Measurements from ENCODE around the gene RAP1GAP. TPM values are rescaled to one million over a fixed set of nuclear protein-coding genes. Genes with fewer than 3 reads are reported as not detected.

RAP1GAP gene
- total and polyA plus RNA-seq, 2 of the 13 experiments (the other 11 are each of a cell fraction or from before 2014, with no cell fraction given), result 11.9 to 37.5 TPM

- Histone ChIP-seq H3K4me1 (ENCODE audit: insufficient read depth, low read length) (peaks cover 29% of the 10 kb centered on the region), H3K79me2 (ENCODE audit: insufficient read depth, low read length) (no peaks in the 10 kb centered on the region), H3K27me3 (ENCODE audit: control insufficient read depth in 1 of 2, insufficient read depth in 2 of 2, low read length in 2 of 2) (no peaks in the 10 kb centered on the region), H3K4me2 (ENCODE audit: low read depth, low read length) (peak overlapping the region; percentile 82), H4K20me1 (ENCODE audit: insufficient read depth, low read length) (peaks cover 51% of the 10 kb centered on the region), H3K9me3 (ENCODE audit: low read length) (no peaks in the 10 kb centered on the region), H3K4me3 (replicated peaks in 1 of 3; ENCODE audit: insufficient read depth in 1 of 3, low read depth in 2 of 3, low read length in 3 of 3) (peak overlapping the region; percentile 21 to 58 (median 35); a peak in 5 of 6 replicates), H2AFZ (ENCODE audit: low read length) (no peak overlapping the region), H3K27ac (ENCODE audit: extremely low read length, insufficient read depth, low read length) (no peak overlapping the region), H3K36me3 (replicated peaks in 1 of 2; ENCODE audit: control insufficient read depth in 1 of 2, insufficient read depth in 2 of 2, low read length in 2 of 2) (peaks cover 3 to 17% of the 10 kb centered on the region in 2 experiments; a peak in 4 of 5 replicates), H3K9ac (ENCODE audit: insufficient read depth, low read depth, low read length) (no peak overlapping the region)
- no peak for FAIRE-seq
- no peak for DNase-seq (ENCODE audit: low spot score)
- CTCF ChIA-PET (ENCODE audit: low intra/inter-chr PET ratio, low total read pairs), result no interaction called here
- WGBS (ENCODE audit: low lambda C conversion rate), result 23% methylated on average over 5 of the region's 80 CpGs
- POLR2A ChIA-PET, result interaction anchor here (1.4 kb wide), 1 partner anchor 18 kb away, joined by 3 read pairs; the partner anchor contains the start of gene RAP1GAP
- BruUV-seq (replicated peaks), result no TSS peak
- ATAC-seq, result peak; percentile 55
- in situ Hi-C loops (cut with HindIII; ENCODE audit: extremely low pct_ligation_motif_present, low pct_unique_long_range_greater_than_20kb) (no loop called here), intact Hi-C loops (cut with micrococcal nuclease; ENCODE audit: unreplicated experiment) (no loop called here)
- TF ChIP-seq HNRNPL (IDR thresholded peaks at IDR 0.05; ENCODE audit: low read depth, low read length) (0 out of 2 replicates have a peak, but pooled peaks have one; percentile 29), ZMAT3 (CRISPR knock-in tag; conservative IDR thresholded peaks at IDR 0.05) (no peak), LBX2 (CRISPR knock-in tag; IDR thresholded peaks at IDR 0.05; ENCODE audit: borderline replicate concordance) (no peak), MED8 (CRISPR knock-in tag; IDR thresholded peaks at IDR 0.05; ENCODE audit: insufficient replicate concordance) (no peak), ZBED4 (CRISPR knock-in tag; IDR thresholded peaks at IDR 0.05; ENCODE audit: borderline replicate concordance) (peak; percentile 64; the same call in 1 of the 2 replicates), CAMTA2 (CRISPR knock-in tag; IDR thresholded peaks at IDR 0.05; ENCODE audit: borderline replicate concordance) (no peak), ZFP36L2 (CRISPR knock-in tag; IDR thresholded peaks at IDR 0.05) (no peak), KLF16 (CRISPR knock-in tag; IDR thresholded peaks at IDR 0.05) (no peak), MBNL3 (CRISPR knock-in tag; conservative IDR thresholded peaks at IDR 0.05) (no peak), ZNF773 (CRISPR knock-in tag; IDR thresholded peaks at IDR 0.05; ENCODE audit: borderline replicate concordance) (no peak), ZSCAN22 (CRISPR knock-in tag; IDR thresholded peaks at IDR 0.05) (no peak), SATB2 (CRISPR knock-in tag; IDR thresholded peaks at IDR 0.05) (no peak), ZNF12 (CRISPR knock-in tag; IDR thresholded peaks at IDR 0.05) (no peak), HNF4A (CRISPR knock-in tag; IDR thresholded peaks at IDR 0.05) (no peak), TERF1 (CRISPR knock-in tag; IDR thresholded peaks at IDR 0.05) (no peak), ZNF556 (CRISPR knock-in tag; IDR thresholded peaks at IDR 0.05; ENCODE audit: borderline replicate concordance) (no peak), HBP1 (CRISPR knock-in tag; IDR thresholded peaks at IDR 0.05; ENCODE audit: low read depth) (no peak)
These were observed 17.7 kb downstream of the RAP1GAP start for GRCh38 chr1:21651214-21652042.

All from HepG2 (cell line).